Neural crest cell (in vitro differentiated cells): ENCODE measurements around the gene VAPA. TPM values are rescaled to one million over a fixed set of nuclear protein-coding genes. Genes with fewer than 3 reads are reported as not detected.

Experiments used
- DNase-seq: peaks from one replicate; pipeline ENCODE4 v3.0.0; 2021; ENCODE audit warnings: low read depth, mixed read lengths, low spot score
- H3K27ac Mint-ChIP-seq: one replicate; pipeline ENCODE4 v1.8.0; 2021; ENCODE audit warnings: mild to moderate bottlenecking, mixed read lengths; ENCODE audit not compliant: unreplicated experiment
- H3K27me3 Mint-ChIP-seq: 2 replicates; pipeline ENCODE4 v1.8.0; 2021; ENCODE audit warnings: low read depth, mild to moderate bottlenecking, mixed read lengths
- H3K36me3 Mint-ChIP-seq: 2 replicates; pipeline ENCODE4 v1.8.0; 2021; ENCODE audit warnings: low read depth, mild to moderate bottlenecking, mixed read lengths
- H3K4me1 Mint-ChIP-seq: 2 replicates; pipeline ENCODE4 v1.8.0; 2021; ENCODE audit warnings: mixed read lengths
- H3K4me3 Mint-ChIP-seq: one replicate; pipeline ENCODE4 v1.8.0; 2021; ENCODE audit warnings: mild to moderate bottlenecking, mixed read lengths
- H3K9me3 Mint-ChIP-seq: 2 replicates; pipeline ENCODE4 v1.8.0; 2021; ENCODE audit warnings: mixed read lengths
- total RNA-seq: library from RNA; stranded (reverse); gene quantifications from 2 replicates; pipeline ENCODE4 v1.2.1, GENCODE V29; 2021
- TF ChIP-seq, protein P1 (sequence below): fragments of 200-600 bp; sonication (generic); conservative IDR thresholded peaks from 2 replicates; pipeline ENCODE4 v1.5.0; 2021; ENCODE audit warnings: antibody characterized with exemption, mild to moderate bottlenecking

VAPA gene
- total RNA-seq, 1 donor from 2014 or later: 125 TPM

GRCh38 chr18:9878783-9879242 lies 35.0 kb upstream of the VAPA start:
- TF ChIP-seq, protein P1, sequence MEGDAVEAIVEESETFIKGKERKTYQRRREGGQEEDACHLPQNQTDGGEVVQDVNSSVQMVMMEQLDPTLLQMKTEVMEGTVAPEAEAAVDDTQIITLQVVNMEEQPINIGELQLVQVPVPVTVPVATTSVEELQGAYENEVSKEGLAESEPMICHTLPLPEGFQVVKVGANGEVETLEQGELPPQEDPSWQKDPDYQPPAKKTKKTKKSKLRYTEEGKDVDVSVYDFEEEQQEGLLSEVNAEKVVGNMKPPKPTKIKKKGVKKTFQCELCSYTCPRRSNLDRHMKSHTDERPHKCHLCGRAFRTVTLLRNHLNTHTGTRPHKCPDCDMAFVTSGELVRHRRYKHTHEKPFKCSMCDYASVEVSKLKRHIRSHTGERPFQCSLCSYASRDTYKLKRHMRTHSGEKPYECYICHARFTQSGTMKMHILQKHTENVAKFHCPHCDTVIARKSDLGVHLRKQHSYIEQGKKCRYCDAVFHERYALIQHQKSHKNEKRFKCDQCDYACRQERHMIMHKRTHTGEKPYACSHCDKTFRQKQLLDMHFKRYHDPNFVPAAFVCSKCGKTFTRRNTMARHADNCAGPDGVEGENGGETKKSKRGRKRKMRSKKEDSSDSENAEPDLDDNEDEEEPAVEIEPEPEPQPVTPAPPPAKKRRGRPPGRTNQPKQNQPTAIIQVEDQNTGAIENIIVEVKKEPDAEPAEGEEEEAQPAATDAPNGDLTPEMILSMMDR: no peak
- no peak for DNase-seq
- no peaks in the 10 kb centered on the region for H3K9me3 Mint-ChIP-seq
- no peak overlapping the region for H3K27ac Mint-ChIP-seq
- no peaks in the 10 kb centered on the region for H3K27me3 Mint-ChIP-seq
- H3K36me3 Mint-ChIP-seq: no peaks in the 10 kb centered on the region
- no peaks in the 10 kb centered on the region for H3K4me1 Mint-ChIP-seq
- no peak overlapping the region for H3K4me3 Mint-ChIP-seq

- H3K4me3 Mint-ChIP-seq: no peak overlapping the region
- H3K4me1 Mint-ChIP-seq: no peaks in the 10 kb centered on the region
- no peaks in the 10 kb centered on the region for H3K36me3 Mint-ChIP-seq
- DNase-seq: no peak
- H3K27me3 Mint-ChIP-seq: no peaks in the 10 kb centered on the region
- H3K9me3 Mint-ChIP-seq: peaks cover 8% of the 10 kb centered on the region
- TF ChIP-seq, protein P1: no peak
- no peak overlapping the region for H3K27ac Mint-ChIP-seq
Observed at GRCh38 chr18:9884090-9884489, 29.7 kb upstream of the VAPA start.

- H3K9me3 Mint-ChIP-seq: peaks cover 8% of the 10 kb centered on the region
- TF ChIP-seq, protein P1: no peak
- H3K27ac Mint-ChIP-seq: no peak overlapping the region
- H3K36me3 Mint-ChIP-seq: no peaks in the 10 kb centered on the region
- H3K4me3 Mint-ChIP-seq: no peak overlapping the region
- no peaks in the 10 kb centered on the region for H3K27me3 Mint-ChIP-seq
- no peaks in the 10 kb centered on the region for H3K4me1 Mint-ChIP-seq
- DNase-seq: no peak
Observed at GRCh38 chr18:9884532-9885140, 29.2 kb upstream of the VAPA start.

DNA sequence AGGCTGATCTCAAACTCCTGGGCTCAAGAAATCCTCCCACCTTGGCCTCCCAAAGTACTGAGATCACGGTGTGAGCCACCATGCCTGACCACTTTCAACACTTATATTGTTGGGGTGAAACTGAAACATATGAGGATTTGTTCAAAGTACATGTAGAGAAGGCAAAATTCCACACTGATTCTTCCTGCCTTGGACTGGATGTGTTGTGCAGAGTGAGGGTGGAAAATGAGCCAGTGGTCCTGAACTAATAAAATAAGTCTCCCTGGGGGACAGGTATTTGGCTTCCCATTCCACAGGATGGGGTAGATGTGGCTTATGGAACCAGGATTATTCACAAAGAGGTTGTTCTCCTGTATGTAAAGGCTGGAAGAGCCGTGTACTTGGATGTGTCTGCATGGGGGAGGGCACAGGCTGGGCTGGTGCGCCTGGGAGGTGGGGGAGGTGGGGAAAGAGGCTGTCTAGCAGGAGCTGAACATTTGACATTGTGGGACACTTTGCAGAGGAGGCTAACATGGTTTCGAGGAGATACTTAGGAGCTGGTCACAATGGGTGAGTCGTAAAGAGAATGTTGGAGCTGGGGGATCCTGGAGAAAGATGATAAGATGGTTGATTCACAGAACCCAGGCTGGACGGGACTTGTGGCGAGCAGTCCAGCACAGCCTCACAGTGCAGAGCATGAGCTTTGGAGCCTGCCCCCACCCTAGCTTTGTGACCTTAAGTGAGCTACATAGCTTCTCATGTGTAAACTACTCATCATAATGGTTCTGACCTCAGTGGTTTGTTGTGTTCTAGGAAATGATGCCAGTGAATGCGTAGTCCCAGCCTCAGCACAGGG lies 28.4 kb upstream of the VAPA start, which contains the start of gene TXNDC2:
TXNDC2 (plus strand) TSS at position 804 of the 835 bp plus-strand sequence. CDS start 708 bp downstream, outside the sequence.
- no peak within 1 kb of the TSS for H3K4me3 Mint-ChIP-seq
- no peaks in the 10 kb centered on the region for H3K27me3 Mint-ChIP-seq
- H3K4me1 Mint-ChIP-seq: no peaks in the 10 kb centered on the region
- H3K27ac Mint-ChIP-seq: no peak within 1 kb of the TSS
- no peak for DNase-seq
- no peaks in the 10 kb centered on the region for H3K36me3 Mint-ChIP-seq
- TF ChIP-seq, protein P1: no peak
- peaks cover 8% of the 10 kb centered on the region for H3K9me3 Mint-ChIP-seq

GRCh38 chr18:9886005-9886348 lies 27.8 kb upstream of the VAPA start:
- TF ChIP-seq, protein P1: no peak
- Mint-ChIP-seq H3K4me1 (no peaks in the 10 kb centered on the region), H3K4me3 (no peak overlapping the region), H3K9me3 (peaks cover 8% of the 10 kb centered on the region), H3K27me3 (no peaks in the 10 kb centered on the region), H3K27ac (no peak overlapping the region), H3K36me3 (no peaks in the 10 kb centered on the region)
- no peak for DNase-seq
